H1 (cell line): Measurements from ENCODE around the gene HMCN2. TPM values are rescaled to one million over a fixed set of nuclear protein-coding genes. Genes with fewer than 3 reads are reported as not detected.

Experiments used
- CTCF ChIA-PET: fragments of 300-600 bp; sonication (Branson Sonifier 250); formaldehyde crosslinking; loops from one replicate; lab custom pipeline; 2021; ENCODE audit not compliant: partially characterized antibody; lab: Charles Lee
- POLR2A ChIA-PET: fragments of 300-600 bp; sonication (Branson Sonifier 250); formaldehyde crosslinking; loops from one replicate; lab custom pipeline; 2021; ENCODE audit warnings: inconsistent platforms; ENCODE audit not compliant: partially characterized antibody; lab: Charles Lee
- DNase-seq, 2 experiments: peaks; one replicate each; pipeline versions ENCODE4 v3.0.0 to v3.0.0-alpha.2; 2010 to 2022; ENCODE audit warnings: low spot score in 2 of 2, low read depth in 1 of 2, mixed read lengths in 1 of 2
- FAIRE-seq: peaks from 2 replicates; lab custom pipeline; 2011; peaks lifted over from hg19 to GRCh38; lab: Jason Lieb, UNC
- H2AFZ ChIP-seq: 2 replicates; pipeline ENCODE4 v1.8.1; 2012; ENCODE audit warnings: low read length, inconsistent platforms
- H2AK5ac ChIP-seq: 2 replicates; pipeline ENCODE4 v1.6.1; 2013; ENCODE audit warnings: low read depth, low read length
- H2BK120ac ChIP-seq: replicated peaks from 2 replicates; pipeline ENCODE3; 2013; ENCODE audit warnings: low read depth, low read length, inconsistent platforms
- H2BK12ac ChIP-seq: 2 replicates; pipeline ENCODE4 v1.6.1; 2013; ENCODE audit warnings: low read depth, low read length
- H2BK15ac ChIP-seq: 2 replicates; pipeline ENCODE4 v1.6.1; 2013; ENCODE audit warnings: low read length
- H2BK20ac ChIP-seq: 2 replicates; pipeline ENCODE4 v1.6.1; 2013; ENCODE audit warnings: low read length
- H2BK5ac ChIP-seq: 2 replicates; pipeline ENCODE4 v1.6.1; 2013; ENCODE audit warnings: low read depth, low read length
- H3K14ac ChIP-seq: 2 replicates; pipeline ENCODE4 v1.6.1; 2013; ENCODE audit warnings: inconsistent platforms; ENCODE audit not compliant: insufficient read length
- H3K18ac ChIP-seq: 2 replicates; pipeline ENCODE4 v1.6.1; 2013; ENCODE audit warnings: low read length; ENCODE audit errors: extremely low read depth
- H3K23ac ChIP-seq: 2 replicates; pipeline ENCODE4 v1.6.1; 2013; ENCODE audit warnings: inconsistent platforms; ENCODE audit not compliant: insufficient read length
- H3K23me2 ChIP-seq: 2 replicates; pipeline ENCODE4 v1.6.1; 2013; ENCODE audit warnings: low read depth, low read length
- H3K27ac ChIP-seq: 2 replicates; pipeline ENCODE4 v1.6.1; 2011; ENCODE audit warnings: low read depth, low read length, inconsistent platforms
- H3K27me3 ChIP-seq, 4 experiments: replicated peaks in 1 of 4; 1 replicate in 1 of 4; 2 replicates in 3 of 4; pipeline versions ENCODE4 v1.6.1 to v1.8.1; 2011 to 2013; ENCODE audit warnings: low read length in 3 of 4, mild to moderate bottlenecking in 3 of 4, inconsistent platforms in 2 of 4, mixed read lengths in 2 of 4, moderate library complexity in 1 of 4; ENCODE audit not compliant: control insufficient read depth in 3 of 4, insufficient read depth in 3 of 4; ENCODE audit errors: extremely low read depth in 1 of 4
- H3K36me3 ChIP-seq, 4 experiments: 2 replicates each; pipeline versions ENCODE4 v1.6.1 to v1.8.1; 2011 to 2013; ENCODE audit warnings: mild to moderate bottlenecking in 4 of 4, low read length in 3 of 4, moderate library complexity in 2 of 4, control low read depth in 1 of 4, inconsistent platforms in 1 of 4; ENCODE audit not compliant: insufficient read depth in 4 of 4, control insufficient read depth in 2 of 4
- H3K4ac ChIP-seq: replicated peaks from 2 replicates; pipeline ENCODE3; 2013; ENCODE audit warnings: low read length, low read depth, mixed read lengths, inconsistent platforms; ENCODE audit not compliant: insufficient read length
- H3K4me1 ChIP-seq, 4 experiments: replicated peaks in 1 of 4; 1 replicate in 1 of 4; 2 replicates in 3 of 4; pipeline versions ENCODE4 v1.6.1 to v1.8.1; 2011 to 2013; ENCODE audit warnings: low read length in 3 of 4, inconsistent platforms in 2 of 4, mixed read lengths in 1 of 4; ENCODE audit not compliant: insufficient read depth in 4 of 4, control insufficient read depth in 3 of 4
- H3K4me2 ChIP-seq, 2 experiments: 2 replicates each; pipeline versions ENCODE4 v1.6.1 to v1.8.1; 2011 to 2013; ENCODE audit warnings: low read depth in 2 of 2, low read length in 2 of 2, control low read depth in 1 of 2, inconsistent platforms in 1 of 2, mild to moderate bottlenecking in 1 of 2; ENCODE audit not compliant: insufficient read depth in 1 of 2
- H3K4me3 ChIP-seq, 4 experiments: fragments of 200-600, 300-600 bp in 1 of 4; sonication (generic), shearing (Covaris generic), sonication (Bioruptor Twin) in 1 of 4; 2 replicates each; pipeline versions ENCODE4 v1.5.1 to v1.8.1; 2011 to 2016; ENCODE audit warnings: low read length in 4 of 4, low read depth in 3 of 4, control low read depth in 2 of 4, inconsistent platforms in 2 of 4, mild to moderate bottlenecking in 2 of 4, mixed read lengths in 1 of 4, moderate library complexity in 1 of 4; ENCODE audit not compliant: insufficient read depth in 2 of 4; ENCODE audit errors: extremely low read depth in 1 of 4
- H3K56ac ChIP-seq: replicated peaks from 2 replicates; pipeline ENCODE3; 2013; ENCODE audit warnings: low read depth, mild to moderate bottlenecking, mixed read lengths, low read length, inconsistent platforms; ENCODE audit not compliant: insufficient read length
- H3K79me1 ChIP-seq: 2 replicates; pipeline ENCODE4 v1.6.1; 2013; ENCODE audit warnings: low read depth, low read length, control low read depth
- H3K79me2 ChIP-seq, 2 experiments: 2 replicates each; pipeline versions ENCODE4 v1.6.1 to v1.8.1; 2012 to 2013; ENCODE audit warnings: low read length in 2 of 2, mild to moderate bottlenecking in 2 of 2, inconsistent platforms in 1 of 2; ENCODE audit not compliant: insufficient read depth in 2 of 2, control insufficient read depth in 1 of 2
- H3K9ac ChIP-seq, 4 experiments: replicated peaks in 1 of 4; 1 replicate in 1 of 4; 2 replicates in 3 of 4; pipeline versions ENCODE4 v1.6.1 to v1.8.1; 2011 to 2013; ENCODE audit warnings: low read depth in 3 of 4, low read length in 3 of 4, control low read depth in 2 of 4, mild to moderate bottlenecking in 2 of 4, moderate library complexity in 2 of 4, inconsistent platforms in 1 of 4; ENCODE audit errors: extremely low read depth in 1 of 4
- H3K9me3 ChIP-seq, 2 experiments: 2 replicates each; pipeline versions ENCODE4 v1.6.1 to v1.8.1; 2012 to 2013; ENCODE audit warnings: mild to moderate bottlenecking in 2 of 2, moderate library complexity in 2 of 2, control low read depth in 1 of 2, inconsistent platforms in 1 of 2, low read depth in 1 of 2, low read length in 1 of 2, mixed read lengths in 1 of 2; ENCODE audit not compliant: insufficient read depth in 2 of 2
- H4K20me1 ChIP-seq, 2 experiments: replicated peaks in 1 of 2; 2 replicates each; pipeline versions ENCODE3 to v1.8.1; 2011 to 2013; ENCODE audit warnings: inconsistent platforms in 2 of 2, low read length in 2 of 2, mild to moderate bottlenecking in 1 of 2; ENCODE audit not compliant: insufficient read depth in 2 of 2, control insufficient read depth in 1 of 2
- H4K5ac ChIP-seq: 2 replicates; pipeline ENCODE4 v1.6.1; 2013; ENCODE audit warnings: low read length, low read depth, mixed read lengths, inconsistent platforms; ENCODE audit not compliant: insufficient read length
- H4K8ac ChIP-seq: 2 replicates; pipeline ENCODE4 v1.8.0; 2013; ENCODE audit warnings: mild to moderate bottlenecking, moderate library complexity, low read length, inconsistent platforms; ENCODE audit not compliant: insufficient read depth; ENCODE audit errors: extremely low read depth
- H4K91ac ChIP-seq: replicated peaks from 2 replicates; pipeline ENCODE3; 2013; ENCODE audit warnings: low read length, mixed read lengths, inconsistent platforms; ENCODE audit not compliant: insufficient read length
- ATF2 ChIP-seq: IDR thresholded peaks from 2 replicates; pipeline ENCODE4 v1.6.1; 2012; ENCODE audit warnings: low read length, inconsistent platforms
- BRCA1 ChIP-seq: IDR thresholded peaks from 2 replicates; pipeline ENCODE4 v1.6.1; 2012; ENCODE audit warnings: low read depth, low read length, improper control_type of control experiment
- KDM4A ChIP-seq: IDR thresholded peaks from one replicate; pipeline ENCODE4 v1.7.1; 2012; ENCODE audit warnings: low read depth, mild to moderate bottlenecking, moderate library complexity, low read length, inconsistent platforms; ENCODE audit not compliant: severe bottlenecking
- RAD21 ChIP-seq, 2 experiments: IDR thresholded peaks in 1 of 2; conservative IDR thresholded peaks in 1 of 2; 2 replicates each; pipeline ENCODE4 v1.6.1; 2011; ENCODE audit warnings: low read depth in 2 of 2, low read length in 2 of 2, improper control_type of control experiment in 1 of 2, inconsistent platforms in 1 of 2, mild to moderate bottlenecking in 1 of 2, moderate library complexity in 1 of 2
- TAF7 ChIP-seq: optimal IDR thresholded peaks from 2 replicates; pipeline ENCODE3; 2011; ENCODE audit warnings: low read depth, mild to moderate bottlenecking, inconsistent platforms, low read length, moderate library complexity, borderline replicate concordance
- WGBS, 2 experiments: shearing (Covaris generic) in 1 of 2; methylation state at CpG; one replicate each; pipeline versions ENCODE4 v1.1.6 to v1.1.7; 2013 to 2015; ENCODE audit warnings: low lambda C conversion rate in 2 of 2, mixed read lengths in 2 of 2, inconsistent platforms in 1 of 2, low coverage in 1 of 2, missing lambda C conversion rate in 1 of 2; ENCODE audit not compliant: insufficient replicate concordance in 2 of 2, insufficient coverage in 1 of 2, insufficient read length in 1 of 2; ENCODE audit errors: extremely low coverage in 1 of 2, missing lambda C conversion rate in 1 of 2; 5-methylcytosine and 5-hydroxymethylcytosine counted together
- polyA plus RNA-seq, 7 experiments: library from polyadenylated mRNA; depleted of rRNA in 3 of 7; stranded (reverse) in 5 of 7; unstranded in 2 of 7; fragments of >200 nt in 5 of 7; fragments of 200-250 nt in 2 of 7; gene quantifications; 1 replicate in 5 of 7; 2 replicates in 1 of 7; 4 replicates in 1 of 7; pipeline versions ENCODE4 v1.2.1 to v1.2.3, GENCODE V29; 2011 to 2013; ENCODE audit warnings: missing spikeins in 2 of 7, mixed read lengths in 2 of 7
- total RNA-seq: library from RNA; stranded (reverse); fragmentation: NEBNext Ultra II Directional; extraction: Animal tissue kit (Norgen Biotek cat#: 25700); gene quantifications from 2 replicates; pipeline ENCODE4 v1.2.1, GENCODE V29; 2021

HMCN2 gene
- total and polyA plus RNA-seq, 2 of the 8 experiments (the other 6 are each of a cell fraction or from before 2014, with no cell fraction given): 5.0 to 9.1 TPM

GRCh38 chr9:130263601-130264413 is 1.8 kb upstream of the HMCN2 start:
- Histone ChIP-seq H3K56ac (no peak overlapping the region), H3K23me2 (peaks cover 11% of the 10 kb centered on the region; the same call in 1 of the 2 replicates), H2AK5ac (no peak overlapping the region; the same call in 1 of the 2 replicates), H3K27me3 (peaks cover 0 to 20% (median 14%) of the 10 kb centered on the region in 4 experiments; a peak in 6 of 7 replicates), H4K91ac (no peak overlapping the region), H3K9ac (no peak overlapping the region), H3K36me3 (no peaks in the 10 kb centered on the region), H3K4me2 (no peak overlapping the region), H3K4me1 (peaks cover 10 to 24% (median 15%) of the 10 kb centered on the region in 4 experiments), H2BK5ac (0 out of 2 replicates have a peak overlapping the region, but pooled peaks have one; percentile 17), H3K23ac (no peak overlapping the region), H3K4me3 (no peak overlapping the region), H4K20me1 (no peaks in the 10 kb centered on the region), H3K79me1 (no peaks in the 10 kb centered on the region; the same call in 1 of the 2 replicates), H3K18ac (no peak overlapping the region; the same call in 1 of the 2 replicates), H3K4ac (no peak overlapping the region), H2BK120ac (no peak overlapping the region), H4K8ac (no peak overlapping the region; the same call in 1 of the 2 replicates), H4K5ac (no peak overlapping the region), H3K79me2 (no peaks in the 10 kb centered on the region), H3K27ac (no peak overlapping the region), H2BK15ac (no peak overlapping the region; the same call in 1 of the 2 replicates), H3K14ac (no peak overlapping the region), H2BK12ac (peak overlapping the region; percentile 78; the same call in 1 of the 2 replicates), H2BK20ac (0 out of 2 replicates have a peak overlapping the region, but pooled peaks have one; percentile 64), H3K9me3 (peaks cover 7 to 9% of the 10 kb centered on the region in 2 experiments), H2AFZ (no peak overlapping the region)
- 80% methylated on average over 9 of the region's 10 CpGs; no CpG with 5 or more reads in 1 of the 2 experiments for WGBS, 2 experiments
- ChIA-PET POLR2A (interaction anchor here (0.7 to 1.0 kb wide), 4 partner anchors 9 to 71 kb away, joined by 3 to 4 read pairs (median 3); no protein-coding TSS in a partner anchor), CTCF (interaction anchor here (0.6 to 3.8 kb wide), 12 partner anchors 8 to 57 kb away, joined by 3 to 22 read pairs (median 4); no protein-coding TSS in a partner anchor)
- FAIRE-seq: no peak
- no peak for DNase-seq
- peak; percentile 22 to 45 for TF ChIP-seq RAD21 (IDR thresholded peaks at IDR 0.05 in 1 of 2, conservative IDR thresholded peaks at IDR 0.05 in 1 of 2; ENCODE audit: low read depth in 2 of 2, low read length in 2 of 2)
- TF ChIP-seq KDM4A: no peak
- TF ChIP-seq ATF2: no peak
- no peak for TF ChIP-seq TAF7
- TF ChIP-seq BRCA1: no peak
